ENCODE measurements around the gene ABCD1. TPM values are rescaled to one million over a fixed set of nuclear protein-coding genes. Genes with fewer than 3 reads are reported as not detected.
A peak's percentile ranks its signal among the peaks of the same experiment; 100 is the strongest.

The ABCD1 gene
- total and polyA plus RNA-seq, 9 of the 15 experiments (the other 6 are each of a cell fraction or from before 2014, with no cell fraction given) = 0.07 to 6.9 (median 2.2) TPM

- TF ChIP-seq NELFE (IDR thresholded peaks at IDR 0.05; ENCODE audit: insufficient read depth, insufficient read length) = no peak
- no peak for TF ChIP-seq KDM5B (IDR thresholded peaks at IDR 0.05; ENCODE audit: insufficient replicate concordance, low read depth, low read length)
- no peak for TF ChIP-seq FOXP4 (CRISPR knock-in tag; IDR thresholded peaks at IDR 0.05; ENCODE audit: borderline replicate concordance)
- TF ChIP-seq FOXK1 (CRISPR knock-in tag; IDR thresholded peaks at IDR 0.05; ENCODE audit: borderline replicate concordance) = no peak; the same call in 1 of the 2 replicates
- no peak for TF ChIP-seq GTF2A2 (tag; IDR thresholded peaks at IDR 0.05)
- no peak for TF ChIP-seq HNRNPL (IDR thresholded peaks at IDR 0.05; ENCODE audit: low read depth, low read length)
- TF ChIP-seq ZNF239 (CRISPR knock-in tag; IDR thresholded peaks at IDR 0.05) = no peak
- TF ChIP-seq NCOA1 (IDR thresholded peaks at IDR 0.05; ENCODE audit: low read depth) = no peak
- no peak for TF ChIP-seq TCF7 (IDR thresholded peaks at IDR 0.05; ENCODE audit: borderline replicate concordance)
- TF ChIP-seq MTA2 (IDR thresholded peaks at IDR 0.05; ENCODE audit: low read depth) = no peak
- TF ChIP-seq ELF4 (CRISPR knock-in tag; IDR thresholded peaks at IDR 0.05) = no peak
- no peak for TF ChIP-seq ZBTB9 (CRISPR knock-in tag; IDR thresholded peaks at IDR 0.05)
- TF ChIP-seq ZNF740 (CRISPR knock-in tag; IDR thresholded peaks at IDR 0.05) = no peak
- no peak for TF ChIP-seq ZNF740 (tag; IDR thresholded peaks at IDR 0.05)
- no peak for TF ChIP-seq PTTG1 (tag; IDR thresholded peaks at IDR 0.05; ENCODE audit: low read depth)
- TF ChIP-seq, protein P1, sequence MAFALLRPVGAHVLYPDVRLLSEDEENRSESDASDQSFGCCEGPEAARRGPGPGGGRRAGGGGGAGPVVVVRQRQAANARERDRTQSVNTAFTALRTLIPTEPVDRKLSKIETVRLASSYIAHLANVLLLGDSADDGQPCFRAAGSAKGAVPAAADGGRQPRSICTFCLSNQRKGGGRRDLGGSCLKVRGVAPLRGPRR (CRISPR knock-in tag; IDR thresholded peaks at IDR 0.05) = no peak
- no peak for TF ChIP-seq ZNF586 (CRISPR knock-in tag; conservative IDR thresholded peaks at IDR 0.05)
- TF ChIP-seq, protein P2, sequence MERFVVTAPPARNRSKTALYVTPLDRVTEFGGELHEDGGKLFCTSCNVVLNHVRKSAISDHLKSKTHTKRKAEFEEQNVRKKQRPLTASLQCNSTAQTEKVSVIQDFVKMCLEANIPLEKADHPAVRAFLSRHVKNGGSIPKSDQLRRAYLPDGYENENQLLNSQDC (CRISPR knock-in tag; IDR thresholded peaks at IDR 0.05) = no peak
- peak; percentile 47 for TF ChIP-seq POLR2B (IDR thresholded peaks at IDR 0.05; ENCODE audit: low read depth, partially characterized antibody)
- no peak for TF ChIP-seq ZNF134 (CRISPR knock-in tag; conservative IDR thresholded peaks at IDR 0.05)
- peak; percentile 72 for TF ChIP-seq POLR2G (IDR thresholded peaks at IDR 0.05; ENCODE audit: low read depth, low read length)
- peak; percentile 58; the same call in 1 of the 2 replicates for TF ChIP-seq OTX1 (CRISPR knock-in tag; IDR thresholded peaks at IDR 0.05)
- TF ChIP-seq ZFP91 (CRISPR knock-in tag; IDR thresholded peaks at IDR 0.05) = no peak
Observed at GRCh38 chrX:153766098-153766817, 41.6 kb downstream of the ABCD1 start (continued).
